Liver (tissue), 9 donors: ENCODE results near the gene GAS6. TPM values are rescaled to one million over a fixed set of nuclear protein-coding genes. Genes with fewer than 3 reads are reported as not detected.

Experiments
- DNase-seq: peaks from one replicate; pipeline ENCODE4 v3.0.0-alpha.2; 2017; ENCODE audit warnings: low spot score
- H3K27ac ChIP-seq, 2 donors: one replicate each; pipeline ENCODE4 v1.7.0; 2013; ENCODE audit warnings: inconsistent platforms in 2 of 2, low read length in 2 of 2, control low read depth in 1 of 2, low read depth in 1 of 2, mild to moderate bottlenecking in 1 of 2
- H3K27me3 ChIP-seq, 4 donors: one replicate each; pipeline versions ENCODE4 v1.6.1 to v1.7.0; 2013; ENCODE audit warnings: low read length in 3 of 4, inconsistent platforms in 1 of 4, mild to moderate bottlenecking in 1 of 4, moderate library complexity in 1 of 4; ENCODE audit not compliant: control insufficient read depth in 4 of 4, insufficient read depth in 4 of 4
- H3K36me3 ChIP-seq, 4 donors: one replicate each; pipeline versions ENCODE4 v1.6.1 to v1.7.0; 2013; ENCODE audit warnings: low read length in 3 of 4, mild to moderate bottlenecking in 3 of 4, low read depth in 1 of 4, moderate library complexity in 1 of 4; ENCODE audit not compliant: control insufficient read depth in 4 of 4, insufficient read depth in 3 of 4
- H3K4me1 ChIP-seq, 4 donors: one replicate each; pipeline versions ENCODE4 v1.6.1 to v1.7.0; 2013; ENCODE audit warnings: low read length in 3 of 4, mild to moderate bottlenecking in 3 of 4, moderate library complexity in 1 of 4; ENCODE audit not compliant: control insufficient read depth in 4 of 4, insufficient read depth in 4 of 4
- H3K4me3 ChIP-seq, 3 donors: one replicate each; pipeline versions ENCODE4 v1.6.1 to v1.7.0; 2013; ENCODE audit warnings: low read length in 3 of 3, control low read depth in 1 of 3, low read depth in 1 of 3, mild to moderate bottlenecking in 1 of 3
- H3K9ac ChIP-seq, 2 donors: one replicate each; pipeline ENCODE4 v1.7.0; 2013; ENCODE audit warnings: low read length in 2 of 2, mild to moderate bottlenecking in 2 of 2, moderate library complexity in 2 of 2, control low read depth in 1 of 2, low read depth in 1 of 2
- H3K9me3 ChIP-seq, 4 donors: one replicate each; pipeline versions ENCODE4 v1.6.1 to v1.7.0; 2013; ENCODE audit warnings: low read length in 3 of 4; ENCODE audit not compliant: control insufficient read depth in 4 of 4
- EGR1 ChIP-seq, 2 donors: IDR thresholded peaks; 2 replicates each; pipeline ENCODE4 v1.6.1; 2016 to 2018; ENCODE audit warnings: antibody characterized with exemption in 2 of 2, low read depth in 2 of 2
- FOXA1 ChIP-seq: IDR thresholded peaks from 2 replicates; pipeline ENCODE4 v1.6.1; 2016; ENCODE audit warnings: antibody characterized with exemption
- FOXA2 ChIP-seq: IDR thresholded peaks from 2 replicates; pipeline ENCODE4 v1.6.1; 2016; ENCODE audit warnings: antibody characterized with exemption
- GABPA ChIP-seq, 2 donors: IDR thresholded peaks in 1 of 2; conservative IDR thresholded peaks in 1 of 2; 2 replicates each; pipeline ENCODE4 v1.6.1; 2016; ENCODE audit warnings: antibody characterized with exemption in 2 of 2, mild to moderate bottlenecking in 1 of 2, moderate library complexity in 1 of 2
- HNF4A ChIP-seq, 2 donors: conservative IDR thresholded peaks; 2 replicates each; pipeline ENCODE4 v1.6.1; 2016; ENCODE audit warnings: antibody characterized with exemption in 2 of 2, mild to moderate bottlenecking in 2 of 2
- HNF4G ChIP-seq: IDR thresholded peaks from 2 replicates; pipeline ENCODE4 v1.6.1; 2016; ENCODE audit warnings: antibody characterized with exemption
- JUND ChIP-seq, 2 donors: IDR thresholded peaks; 2 replicates each; pipeline ENCODE4 v1.6.1; 2016; ENCODE audit warnings: antibody characterized with exemption in 2 of 2
- NR2F2 ChIP-seq: IDR thresholded peaks from 2 replicates; pipeline ENCODE4 v1.6.1; 2016; ENCODE audit warnings: antibody characterized with exemption
- RAD21 ChIP-seq, 2 donors: IDR thresholded peaks; 2 replicates each; pipeline ENCODE4 v1.6.1; 2016; ENCODE audit warnings: antibody characterized with exemption in 2 of 2, mild to moderate bottlenecking in 2 of 2
- RXRA ChIP-seq, 2 donors: IDR thresholded peaks; 2 replicates each; pipeline ENCODE4 v1.6.1; 2017 to 2018; ENCODE audit warnings: antibody characterized with exemption in 2 of 2, mild to moderate bottlenecking in 1 of 2
- SP1 ChIP-seq: IDR thresholded peaks from 2 replicates; pipeline ENCODE4 v1.6.1; 2018; ENCODE audit warnings: antibody characterized with exemption, mild to moderate bottlenecking
- TAF1 ChIP-seq: conservative IDR thresholded peaks from 2 replicates; pipeline ENCODE4 v1.6.1; 2016; ENCODE audit warnings: antibody characterized with exemption, mild to moderate bottlenecking
- YY1 ChIP-seq: IDR thresholded peaks from 2 replicates; pipeline ENCODE4 v1.6.1; 2016; ENCODE audit warnings: antibody characterized with exemption, mild to moderate bottlenecking
- ZBTB33 ChIP-seq: IDR thresholded peaks from 2 replicates; pipeline ENCODE4 v1.6.1; 2016; ENCODE audit warnings: antibody characterized with exemption
- WGBS: extraction: QIAGEN DNeasy Blood & Tissue Kit; methylation state at CpG from one replicate; pipeline ENCODE4 v1.1.7; 2013; 5-methylcytosine and 5-hydroxymethylcytosine counted together
- polyA plus RNA-seq, 2 donors: library from polyadenylated mRNA; stranded (reverse) in 1 of 2; unstranded in 1 of 2; fragments of 200-250 nt in 1 of 2; fragments of >200 nt in 1 of 2; fragmentation: Nextera tagmentation in 1 of 2; extraction: Ambion mirVana in 1 of 2; gene quantifications; one replicate each; pipeline versions ENCODE4 v1.2.1 to v1.2.3, GENCODE V29; 2013 to 2015
- total RNA-seq, 2 donors: library from RNA; depleted of rRNA; stranded (reverse); fragments of >200 nt; gene quantifications; one replicate each; pipeline ENCODE4 v1.2.3, GENCODE V29; 2014
- TF ChIP-seq, protein P1 (sequence below): IDR thresholded peaks from 2 replicates; pipeline ENCODE4 v1.6.1; 2016; ENCODE audit warnings: antibody characterized with exemption
- TF ChIP-seq, protein P2 (sequence below): fragments of 150-350 bp; IDR thresholded peaks from 2 replicates; pipeline ENCODE4 v1.5.1; 2017; ENCODE audit warnings: improper control_type of control experiment, low read depth, low read length; ENCODE audit not compliant: missing input control
- TF ChIP-seq, protein P3 (sequence below): IDR thresholded peaks from 2 replicates; pipeline ENCODE4 v1.6.1; 2016; ENCODE audit warnings: antibody characterized with exemption, mild to moderate bottlenecking
- TF ChIP-seq, protein P4 (sequence below): IDR thresholded peaks from 2 replicates; pipeline ENCODE4 v1.6.1; 2016; ENCODE audit warnings: antibody characterized with exemption
- donor health status: healthy.
- donor health status: healthy.
- donor health status: healthy.
- donor health status: healthy.
- donor health status: healthy.

The GAS6 gene
- total and polyA plus RNA-seq, 4 donors = 2.5 to 30.2 (median 9.1) TPM

- H3K4me3 ChIP-seq = peak overlapping the region; percentile 51 to 87 (median 55)
- no peaks in the 10 kb centered on the region for H3K9me3 ChIP-seq
- H3K9ac ChIP-seq = no peak overlapping the region
- peak overlapping the region in 1 of 2 donors; percentile 71 for H3K27ac ChIP-seq
- H3K36me3 ChIP-seq = no peaks in the 10 kb centered on the region
- H3K4me1 ChIP-seq = peaks cover 6 to 25% (median 12%) of the 10 kb centered on the region in 4 donors
- no peaks in the 10 kb centered on the region for H3K27me3 ChIP-seq
- DNase-seq = no peak
- 7% methylated on average over 60 of the region's 60 CpGs for WGBS
- peak; percentile 3 for TF ChIP-seq YY1
- TF ChIP-seq SP1 = no peak
- no peak for TF ChIP-seq TAF1
Measured at GRCh38 chr13:113862931-113863523, 849 bp downstream of the GAS6 start.

GRCh38 chr13:113862191-113862930 lies 1.5 kb downstream of the GAS6 start:
- Histone ChIP-seq H3K4me1 (peaks cover 6 to 25% (median 12%) of the 10 kb centered on the region in 4 donors), H3K9me3 (no peaks in the 10 kb centered on the region), H3K27me3 (no peaks in the 10 kb centered on the region), H3K9ac (no peak overlapping the region), H3K36me3 (no peaks in the 10 kb centered on the region), H3K27ac (no peak overlapping the region), H3K4me3 (peak overlapping the region in 1 of 3 donors; percentile 87)
- no peak for DNase-seq
- 73% methylated on average over 31 of the region's 31 CpGs for WGBS
- no peak for TF ChIP-seq FOXA2
- TF ChIP-seq, protein P1, sequence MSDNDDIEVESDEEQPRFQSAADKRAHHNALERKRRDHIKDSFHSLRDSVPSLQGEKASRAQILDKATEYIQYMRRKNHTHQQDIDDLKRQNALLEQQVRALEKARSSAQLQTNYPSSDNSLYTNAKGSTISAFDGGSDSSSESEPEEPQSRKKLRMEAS = no peak
- TF ChIP-seq YY1 = no peak
- TF ChIP-seq, protein P2, sequence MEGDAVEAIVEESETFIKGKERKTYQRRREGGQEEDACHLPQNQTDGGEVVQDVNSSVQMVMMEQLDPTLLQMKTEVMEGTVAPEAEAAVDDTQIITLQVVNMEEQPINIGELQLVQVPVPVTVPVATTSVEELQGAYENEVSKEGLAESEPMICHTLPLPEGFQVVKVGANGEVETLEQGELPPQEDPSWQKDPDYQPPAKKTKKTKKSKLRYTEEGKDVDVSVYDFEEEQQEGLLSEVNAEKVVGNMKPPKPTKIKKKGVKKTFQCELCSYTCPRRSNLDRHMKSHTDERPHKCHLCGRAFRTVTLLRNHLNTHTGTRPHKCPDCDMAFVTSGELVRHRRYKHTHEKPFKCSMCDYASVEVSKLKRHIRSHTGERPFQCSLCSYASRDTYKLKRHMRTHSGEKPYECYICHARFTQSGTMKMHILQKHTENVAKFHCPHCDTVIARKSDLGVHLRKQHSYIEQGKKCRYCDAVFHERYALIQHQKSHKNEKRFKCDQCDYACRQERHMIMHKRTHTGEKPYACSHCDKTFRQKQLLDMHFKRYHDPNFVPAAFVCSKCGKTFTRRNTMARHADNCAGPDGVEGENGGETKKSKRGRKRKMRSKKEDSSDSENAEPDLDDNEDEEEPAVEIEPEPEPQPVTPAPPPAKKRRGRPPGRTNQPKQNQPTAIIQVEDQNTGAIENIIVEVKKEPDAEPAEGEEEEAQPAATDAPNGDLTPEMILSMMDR = no peak
- TF ChIP-seq TAF1 = no peak
- TF ChIP-seq HNF4A (conservative IDR thresholded peaks at IDR 0.05) = no peak
- TF ChIP-seq HNF4G = no peak
- TF ChIP-seq FOXA1 = no peak
- TF ChIP-seq, protein P3, sequence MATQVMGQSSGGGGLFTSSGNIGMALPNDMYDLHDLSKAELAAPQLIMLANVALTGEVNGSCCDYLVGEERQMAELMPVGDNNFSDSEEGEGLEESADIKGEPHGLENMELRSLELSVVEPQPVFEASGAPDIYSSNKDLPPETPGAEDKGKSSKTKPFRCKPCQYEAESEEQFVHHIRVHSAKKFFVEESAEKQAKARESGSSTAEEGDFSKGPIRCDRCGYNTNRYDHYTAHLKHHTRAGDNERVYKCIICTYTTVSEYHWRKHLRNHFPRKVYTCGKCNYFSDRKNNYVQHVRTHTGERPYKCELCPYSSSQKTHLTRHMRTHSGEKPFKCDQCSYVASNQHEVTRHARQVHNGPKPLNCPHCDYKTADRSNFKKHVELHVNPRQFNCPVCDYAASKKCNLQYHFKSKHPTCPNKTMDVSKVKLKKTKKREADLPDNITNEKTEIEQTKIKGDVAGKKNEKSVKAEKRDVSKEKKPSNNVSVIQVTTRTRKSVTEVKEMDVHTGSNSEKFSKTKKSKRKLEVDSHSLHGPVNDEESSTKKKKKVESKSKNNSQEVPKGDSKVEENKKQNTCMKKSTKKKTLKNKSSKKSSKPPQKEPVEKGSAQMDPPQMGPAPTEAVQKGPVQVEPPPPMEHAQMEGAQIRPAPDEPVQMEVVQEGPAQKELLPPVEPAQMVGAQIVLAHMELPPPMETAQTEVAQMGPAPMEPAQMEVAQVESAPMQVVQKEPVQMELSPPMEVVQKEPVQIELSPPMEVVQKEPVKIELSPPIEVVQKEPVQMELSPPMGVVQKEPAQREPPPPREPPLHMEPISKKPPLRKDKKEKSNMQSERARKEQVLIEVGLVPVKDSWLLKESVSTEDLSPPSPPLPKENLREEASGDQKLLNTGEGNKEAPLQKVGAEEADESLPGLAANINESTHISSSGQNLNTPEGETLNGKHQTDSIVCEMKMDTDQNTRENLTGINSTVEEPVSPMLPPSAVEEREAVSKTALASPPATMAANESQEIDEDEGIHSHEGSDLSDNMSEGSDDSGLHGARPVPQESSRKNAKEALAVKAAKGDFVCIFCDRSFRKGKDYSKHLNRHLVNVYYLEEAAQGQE = no peak
- TF ChIP-seq RXRA (IDR thresholded peaks at IDR 0.05) = no peak
- no peak for TF ChIP-seq JUND (IDR thresholded peaks at IDR 0.05)
- no peak for TF ChIP-seq SP1
- no peak for TF ChIP-seq RAD21 (IDR thresholded peaks at IDR 0.05)
- no peak for TF ChIP-seq NR2F2
- TF ChIP-seq, protein P4, sequence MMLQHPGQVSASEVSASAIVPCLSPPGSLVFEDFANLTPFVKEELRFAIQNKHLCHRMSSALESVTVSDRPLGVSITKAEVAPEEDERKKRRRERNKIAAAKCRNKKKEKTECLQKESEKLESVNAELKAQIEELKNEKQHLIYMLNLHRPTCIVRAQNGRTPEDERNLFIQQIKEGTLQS = no peak
- no peak for TF ChIP-seq GABPA (IDR thresholded peaks at IDR 0.05 in 1 of 2, conservative IDR thresholded peaks at IDR 0.05 in 1 of 2)
- TF ChIP-seq ZBTB33 = no peak
- TF ChIP-seq EGR1 (IDR thresholded peaks at IDR 0.05; ENCODE audit: low read depth in 2 of 2) = no peak
